Activated CD8-positive, alpha-beta memory T cell treated with anti-CD3 and anti-CD28 coated beads for 24 hours (primary cell): ENCODE measurements around the gene NUS1.
A peak's percentile ranks its signal among the peaks of the same experiment; 100 is the strongest.
"Not testable (repeated sequence)": the region's sequence is repeated elsewhere in the genome, so short reads cannot be mapped to it uniquely, and the experiment has no call there.

ENCODE experiments used
- DNase-seq: peaks from one replicate; pipeline ENCODE4 v3.0.0-alpha.2; 2020

Gene NUS1

DNA sequence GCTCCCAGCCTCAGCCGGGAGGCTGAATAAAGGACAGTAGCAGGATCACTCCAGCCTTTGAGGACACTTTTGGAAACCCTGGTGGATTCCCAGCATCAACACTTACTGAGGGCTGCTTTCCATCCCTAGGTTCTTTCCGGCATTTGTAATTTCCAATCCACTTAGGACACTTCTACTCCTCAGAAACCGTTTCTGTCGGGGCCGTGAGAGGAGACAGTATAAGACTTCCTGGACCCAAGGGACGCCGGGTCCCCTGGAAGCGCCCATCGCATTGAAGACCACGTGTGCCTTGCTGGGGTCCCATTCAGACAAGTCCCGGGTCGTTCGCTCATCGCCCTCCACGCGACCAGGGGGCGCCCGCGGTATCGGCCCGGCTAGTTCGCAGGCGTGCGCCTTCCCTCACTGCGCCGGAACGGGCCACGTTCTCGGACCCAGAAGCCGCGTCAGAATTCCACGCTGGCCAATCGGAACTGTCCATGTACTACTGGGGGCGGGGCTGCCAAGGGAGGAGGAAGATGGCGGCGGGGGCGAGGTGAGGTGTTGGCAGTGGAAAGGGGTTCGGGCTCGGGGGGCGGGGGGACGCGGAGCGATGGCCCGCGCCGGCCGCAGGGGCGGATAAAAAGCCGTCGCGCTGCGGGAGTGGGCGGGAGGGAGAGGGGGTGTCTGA is at the start of gene NUS1:
TSS of gene NUS1 (plus strand) at position 479 of the 667 bp plus-strand sequence. CDS start 202 bp downstream, outside the sequence.
- DNase-seq, result peak; percentile 99

DNA sequence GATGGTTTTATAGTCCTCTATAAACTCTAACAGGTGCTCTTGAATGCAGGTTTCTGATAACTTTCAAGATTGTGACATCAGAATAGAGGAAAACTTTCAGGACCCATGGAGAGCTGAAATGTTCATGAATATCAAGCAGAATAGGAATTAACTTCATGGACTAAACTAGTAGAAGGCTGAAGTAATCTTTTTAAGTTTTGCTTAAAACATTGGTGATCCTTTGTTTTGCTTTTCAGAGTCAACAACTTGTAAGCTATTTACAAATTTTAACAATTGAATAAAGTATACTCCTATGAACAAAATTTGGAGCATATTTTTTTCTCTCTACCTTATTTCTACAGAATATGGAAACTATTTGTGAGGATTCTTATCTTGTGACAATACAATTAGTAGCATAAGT is 47.7 kb upstream of the NUS1 start:
- no peak for DNase-seq

DNA sequence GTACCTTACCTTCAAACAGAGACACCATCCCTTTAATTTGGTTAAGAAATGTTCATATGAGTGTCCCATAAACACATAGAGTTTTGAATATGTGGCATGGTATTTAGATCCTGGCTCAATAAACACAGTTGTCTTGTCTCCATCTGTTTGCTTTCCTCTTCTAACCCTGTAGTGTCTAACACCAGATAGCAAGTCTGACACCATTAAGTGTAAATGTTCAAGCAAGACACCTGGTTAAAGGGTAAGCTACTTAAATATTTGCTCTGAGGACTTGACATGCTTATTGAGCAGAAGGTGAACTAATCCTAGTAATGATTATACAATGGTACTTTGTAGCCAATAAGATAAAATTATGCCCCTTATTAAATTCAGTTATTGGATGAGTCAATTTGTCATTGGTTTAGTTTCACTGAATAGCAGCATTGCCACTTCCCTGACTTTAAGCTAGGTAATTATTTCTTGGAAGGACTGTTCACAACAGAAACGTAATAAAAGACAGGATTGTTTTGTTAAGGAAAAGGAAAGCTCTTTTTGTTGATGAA is 46.1 kb upstream of the NUS1 start:
- no peak for DNase-seq

DNA sequence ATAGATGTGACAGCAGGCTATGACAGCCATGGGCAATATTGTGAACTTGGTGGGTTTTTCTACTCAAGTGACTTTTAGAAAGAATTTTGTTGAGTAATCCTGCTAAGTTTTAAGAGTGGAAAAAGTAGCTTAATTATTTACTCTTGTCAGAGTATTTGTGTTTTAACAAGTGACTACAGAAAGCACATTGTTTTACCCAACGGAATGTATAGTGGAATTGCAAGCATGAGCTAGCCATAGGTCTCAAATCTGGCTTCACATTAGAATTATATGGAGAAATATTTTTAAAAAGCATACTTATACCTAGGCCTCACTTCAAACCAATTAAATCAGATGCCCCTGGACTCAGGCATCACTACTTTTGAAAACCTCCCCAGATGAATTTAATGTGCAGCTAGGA is 37.5 kb upstream of the NUS1 start:
- DNase-seq, result no peak

DNA sequence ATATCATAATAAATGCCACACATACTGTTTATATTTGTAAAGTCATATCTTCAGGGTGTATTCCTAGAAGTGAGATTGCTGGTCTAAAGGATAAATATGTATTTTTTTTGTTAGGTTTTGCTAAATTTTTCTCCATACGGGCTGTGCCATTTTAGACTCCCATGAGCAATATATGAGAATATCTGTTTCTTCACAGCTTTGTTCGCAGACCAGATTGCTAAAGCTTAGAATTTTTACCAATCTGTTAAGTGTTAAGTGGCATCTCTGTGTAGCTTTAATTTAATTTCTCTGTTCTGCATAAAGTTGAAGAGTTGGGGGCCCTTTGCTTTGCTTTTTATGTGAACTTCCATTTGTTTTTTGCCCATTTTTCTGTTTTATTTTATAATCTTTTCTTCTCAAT is 32.3 kb upstream of the NUS1 start:
- DNase-seq, result no peak

DNA sequence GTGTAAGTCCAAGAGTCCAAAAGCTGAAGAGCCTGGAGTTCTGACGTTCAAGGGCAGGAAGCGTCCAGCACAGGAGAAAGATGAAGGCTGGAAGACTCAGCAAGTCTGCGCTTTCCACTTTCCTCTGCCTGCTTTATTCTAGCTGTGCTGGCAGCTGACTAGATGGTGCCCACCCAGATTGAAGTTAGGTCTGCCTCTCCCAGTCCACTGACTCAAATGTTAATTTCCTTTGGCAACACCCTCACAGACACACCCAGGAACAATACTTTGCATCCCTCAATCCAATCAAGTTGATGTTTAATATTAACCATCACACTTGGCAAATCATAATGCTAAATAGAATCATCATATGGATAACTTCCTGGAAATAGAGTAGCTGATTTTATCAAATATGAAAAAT is 23.3 kb upstream of the NUS1 start:
- DNase-seq, result not testable (repeated sequence)

DNA sequence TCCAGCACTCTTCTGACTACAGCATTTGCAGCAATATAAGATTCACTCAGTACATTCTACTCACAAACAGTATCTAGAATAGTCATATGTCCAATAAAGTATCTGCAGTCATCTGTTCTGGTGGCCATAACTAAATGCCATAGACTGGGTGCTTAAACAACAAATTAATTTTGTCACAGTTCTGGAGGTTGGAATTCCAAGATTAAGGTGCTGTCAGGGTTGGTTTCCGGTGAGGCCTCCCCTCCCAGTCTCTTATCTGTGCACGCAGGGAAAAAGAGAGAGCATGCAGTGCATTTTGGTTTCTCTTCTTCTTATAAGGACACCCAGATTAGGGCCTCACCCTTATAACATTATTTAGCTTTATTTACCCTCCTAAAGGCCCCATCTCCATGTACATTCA is 21.3 kb upstream of the NUS1 start:
- no peak for DNase-seq

DNA sequence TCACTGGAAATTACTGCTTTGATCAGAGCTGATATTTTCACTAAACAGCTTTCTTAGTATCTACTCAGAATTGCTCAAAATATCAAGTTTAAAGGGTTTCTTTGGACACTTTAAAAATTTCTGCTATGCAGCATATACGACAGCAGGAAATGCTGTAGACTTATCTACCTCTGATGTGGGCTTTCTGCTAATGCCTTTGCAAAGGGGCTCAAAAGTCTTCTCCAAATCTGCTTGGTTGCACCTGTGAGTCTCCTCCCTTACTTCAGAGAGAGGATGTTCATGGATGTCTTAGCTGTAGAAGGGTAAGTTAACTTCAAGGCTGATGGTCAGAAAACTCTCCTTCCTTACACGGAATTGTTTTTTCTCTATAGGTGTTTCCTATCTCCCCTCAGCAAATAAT is 19.9 kb upstream of the NUS1 start:
- DNase-seq, result no peak

DNA sequence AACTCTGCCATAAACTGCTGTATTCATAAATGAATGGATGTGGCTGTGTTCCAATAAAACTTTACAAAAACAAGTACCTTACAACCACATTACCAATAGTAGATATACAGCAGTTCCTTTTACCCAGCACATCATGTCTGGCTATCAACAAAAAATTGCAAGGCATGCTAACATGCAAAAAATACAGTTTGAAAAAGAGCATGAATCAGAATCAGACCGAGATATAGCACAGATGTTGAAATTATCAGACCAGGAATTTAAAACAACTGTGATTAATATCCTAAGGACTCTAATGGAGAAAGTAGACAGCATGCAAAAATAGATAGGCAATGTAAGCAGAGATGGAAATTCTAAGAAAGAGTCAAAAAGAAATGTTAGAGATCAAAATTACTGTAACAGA is 8.4 kb upstream of the NUS1 start:
- DNase-seq, result no peak

DNA sequence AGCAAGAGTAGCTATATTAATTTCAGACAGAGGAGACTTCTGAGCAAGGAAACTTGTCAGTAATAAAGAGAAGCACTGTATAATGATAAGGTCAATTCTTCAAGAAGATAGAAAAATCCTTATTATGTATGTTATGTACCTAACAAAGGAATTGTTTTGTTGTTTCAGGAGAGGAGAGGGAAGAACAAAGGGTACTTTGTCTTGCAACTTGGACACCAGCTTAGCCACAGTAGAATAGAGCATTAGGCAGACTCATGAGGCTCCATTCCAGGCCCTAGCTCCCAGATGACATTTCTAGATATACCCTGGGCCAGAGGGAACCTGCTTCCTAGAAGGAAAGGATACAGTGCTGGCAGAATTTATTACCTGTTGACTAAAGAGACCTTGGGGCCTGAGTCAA is 6.5 kb upstream of the NUS1 start:
- DNase-seq, result no peak

DNA sequence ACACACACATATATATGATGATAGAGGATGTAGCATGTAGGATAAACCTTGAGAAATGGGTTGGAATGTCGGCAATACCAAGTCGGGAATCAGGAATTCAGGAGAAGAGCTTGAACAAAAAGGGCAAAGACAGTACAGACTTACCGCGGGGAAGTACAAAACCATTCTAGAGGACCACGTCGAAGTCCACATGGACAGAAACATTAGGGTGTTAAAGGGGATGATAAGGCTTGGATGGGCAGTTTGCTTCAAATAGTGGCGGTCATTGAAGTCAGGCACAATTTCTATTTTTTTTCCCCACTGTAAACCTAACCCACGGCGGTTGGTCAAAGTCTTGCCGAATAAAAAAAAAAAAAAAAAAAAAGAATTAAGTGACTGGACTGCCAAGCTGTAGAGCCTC is 766 bp upstream of the NUS1 start:
- DNase-seq, result no peak

DNA sequence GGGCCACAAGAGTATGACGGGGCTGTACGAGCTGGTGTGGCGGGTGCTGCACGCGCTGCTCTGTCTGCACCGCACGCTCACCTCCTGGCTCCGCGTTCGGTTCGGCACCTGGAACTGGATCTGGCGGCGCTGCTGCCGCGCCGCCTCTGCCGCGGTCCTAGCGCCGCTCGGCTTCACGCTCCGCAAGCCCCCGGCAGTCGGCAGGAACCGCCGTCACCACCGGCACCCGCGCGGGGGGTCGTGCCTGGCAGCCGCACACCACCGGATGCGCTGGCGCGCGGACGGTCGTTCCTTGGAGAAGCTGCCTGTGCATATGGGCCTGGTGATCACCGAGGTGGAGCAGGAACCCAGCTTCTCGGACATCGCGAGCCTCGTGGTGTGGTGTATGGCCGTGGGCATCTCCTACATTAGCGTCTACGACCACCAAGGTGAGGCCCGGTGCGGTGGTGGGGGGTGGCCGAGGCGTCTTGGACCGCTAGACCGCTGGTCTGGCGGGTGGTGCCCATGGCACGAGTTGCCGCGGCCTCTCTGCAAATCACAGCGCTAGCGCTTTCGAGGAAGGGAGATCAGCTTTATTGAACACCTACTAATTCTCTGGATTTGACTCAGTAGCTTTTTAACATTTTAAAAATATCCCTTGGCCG is 511 bp downstream of the NUS1 start:
- peak; percentile 69 for DNase-seq

DNA sequence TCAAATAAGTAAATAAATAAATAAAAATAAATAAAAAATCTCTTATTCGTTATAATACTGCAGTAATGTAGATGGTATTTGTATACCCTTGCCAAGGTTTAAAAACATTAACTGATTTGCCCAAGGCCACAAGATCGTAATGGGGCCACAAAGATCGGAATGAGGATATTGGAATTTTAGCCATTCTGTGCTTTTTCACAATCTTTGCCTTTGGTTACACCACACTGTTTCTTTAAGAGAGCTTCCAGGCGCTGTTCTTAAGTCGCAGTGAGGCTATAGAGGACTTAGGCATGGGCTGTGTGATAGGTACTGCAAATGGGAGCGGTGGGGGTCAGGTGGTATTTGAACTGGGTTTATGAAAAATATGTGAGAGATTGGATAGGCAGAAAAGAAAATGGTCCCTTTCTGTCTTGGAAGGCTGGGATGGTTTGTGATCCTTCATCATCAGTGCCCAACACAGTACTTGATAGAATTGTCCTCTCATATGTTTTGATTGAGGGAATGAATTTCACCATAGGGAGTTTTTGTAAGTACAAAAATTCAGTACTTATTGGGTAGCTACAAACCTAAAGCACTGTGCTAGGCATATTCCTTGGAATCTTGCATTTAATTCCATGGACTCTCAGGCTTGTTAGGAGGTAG is 1.4 kb downstream of the NUS1 start:
- DNase-seq, result no peak

DNA sequence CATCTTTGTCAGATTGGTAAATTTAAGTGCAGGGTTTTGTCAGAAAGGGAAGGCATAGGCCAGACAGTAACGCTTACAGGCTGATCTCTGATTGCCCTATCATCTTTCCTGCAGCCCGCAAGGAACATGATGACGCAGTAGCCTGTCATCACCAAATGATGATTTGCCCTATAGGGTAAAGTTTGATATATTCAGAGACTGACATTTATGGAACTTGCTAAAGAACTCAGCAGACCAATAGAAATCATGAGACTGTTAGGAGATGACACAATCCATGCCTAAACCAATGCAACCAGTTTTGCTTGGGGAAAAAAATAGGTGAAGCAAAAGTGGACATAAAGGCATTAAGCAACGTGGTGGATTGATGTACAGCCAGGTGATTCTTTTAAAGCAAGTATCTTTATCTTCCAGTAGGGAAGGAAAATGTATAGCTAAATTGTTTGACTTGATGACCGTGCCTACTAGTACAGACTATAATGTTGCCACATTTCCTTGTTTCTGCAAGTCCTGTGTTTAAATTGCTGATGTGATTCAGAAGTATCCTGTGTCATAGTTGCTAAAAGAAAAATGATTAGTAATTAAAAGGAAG is 2.4 kb downstream of the NUS1 start:
- no peak for DNase-seq

DNA sequence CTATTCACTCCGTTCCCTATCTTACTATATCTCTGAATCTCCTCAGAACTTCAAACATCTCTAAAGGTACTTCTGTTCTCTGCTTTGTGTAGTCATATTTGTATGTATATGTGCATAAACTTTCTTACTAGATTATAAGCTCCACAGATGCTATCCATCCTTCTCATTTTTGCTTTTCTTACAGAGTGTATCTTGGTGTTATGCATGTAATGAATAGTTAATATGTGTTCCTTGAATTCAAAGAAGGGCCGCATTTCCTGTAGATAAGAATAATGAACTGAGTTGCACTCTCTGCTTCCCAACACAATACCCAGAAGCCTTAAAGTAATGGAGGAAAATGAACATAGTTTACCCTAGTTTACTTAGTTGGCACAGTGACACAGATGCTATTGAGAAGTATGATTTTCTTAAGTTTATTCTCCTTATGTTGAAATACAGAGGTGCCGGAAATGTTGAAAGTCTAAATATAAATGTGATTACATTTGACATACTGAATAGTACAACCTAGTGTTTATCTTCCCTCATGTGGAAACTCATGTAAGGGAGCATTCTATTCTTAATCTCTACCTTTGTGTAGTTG is 6.0 kb downstream of the NUS1 start:
- no peak for DNase-seq

DNA sequence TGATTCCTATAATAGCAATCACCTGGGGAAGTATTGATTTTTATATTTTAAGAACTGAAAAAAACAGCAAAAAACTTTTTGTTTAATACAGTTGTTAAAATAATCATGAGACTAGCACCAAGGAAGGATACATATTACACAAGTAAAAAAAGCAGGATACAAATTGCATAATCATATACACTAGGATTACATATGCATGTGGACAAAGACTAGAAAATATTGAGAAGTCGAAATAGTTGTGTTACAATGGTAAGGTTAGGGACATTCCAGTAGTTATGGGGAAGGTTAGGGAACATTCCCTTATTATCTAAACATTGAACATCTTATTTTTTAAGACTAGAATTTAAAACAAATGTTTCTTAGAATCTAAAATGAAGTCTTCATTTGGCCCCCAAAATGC is 9.5 kb downstream of the NUS1 start:
- no peak for DNase-seq

DNA sequence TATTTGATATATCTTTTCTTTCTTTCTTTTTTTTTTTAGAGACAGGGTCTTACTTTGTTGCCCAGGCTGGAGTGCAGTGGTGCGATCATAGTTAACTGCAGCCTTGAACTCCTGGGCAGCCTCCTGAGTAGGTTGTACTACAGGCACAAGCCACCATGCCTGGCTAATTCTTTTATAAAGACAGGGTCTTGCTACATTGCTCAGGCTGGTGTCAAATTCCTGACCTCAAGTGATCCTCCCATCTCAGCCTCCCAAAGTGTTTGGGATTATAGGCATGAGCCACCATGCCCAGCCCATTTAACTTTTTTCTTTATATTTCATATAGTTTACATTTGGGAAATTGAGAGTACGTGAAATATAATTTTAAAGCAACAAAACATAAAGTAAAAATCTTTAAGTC is 10.1 kb downstream of the NUS1 start:
- DNase-seq, result no peak

DNA sequence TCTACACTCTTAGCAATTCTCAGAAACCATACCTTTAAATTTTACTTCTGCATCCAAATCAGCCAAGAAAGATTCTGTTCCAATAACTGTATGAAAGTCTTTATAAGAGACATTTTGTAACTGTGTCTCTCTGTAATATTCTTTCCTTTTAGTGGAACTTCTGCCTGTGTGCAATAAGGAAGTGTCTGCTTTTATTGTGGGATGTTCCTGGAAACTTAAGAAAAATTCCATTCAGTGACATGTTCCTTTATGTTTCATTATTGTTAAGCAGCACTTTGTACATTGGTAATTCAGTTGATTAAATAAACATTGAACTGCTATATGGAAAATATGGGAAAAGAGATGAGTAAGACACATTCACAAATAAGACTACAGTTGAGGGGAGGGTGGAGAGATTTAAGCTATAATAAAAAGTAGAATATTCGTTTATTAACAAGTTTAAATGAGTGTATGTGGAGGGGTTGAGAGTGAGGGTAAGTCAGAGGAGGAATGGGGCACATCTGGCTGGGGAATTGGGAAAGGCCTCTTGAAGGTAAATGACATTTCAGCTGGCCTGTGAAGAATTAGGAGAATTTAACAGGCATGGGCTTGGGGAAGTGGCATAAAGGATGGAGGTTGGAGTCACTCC is 11.9 kb downstream of the NUS1 start:
- no peak for DNase-seq

DNA sequence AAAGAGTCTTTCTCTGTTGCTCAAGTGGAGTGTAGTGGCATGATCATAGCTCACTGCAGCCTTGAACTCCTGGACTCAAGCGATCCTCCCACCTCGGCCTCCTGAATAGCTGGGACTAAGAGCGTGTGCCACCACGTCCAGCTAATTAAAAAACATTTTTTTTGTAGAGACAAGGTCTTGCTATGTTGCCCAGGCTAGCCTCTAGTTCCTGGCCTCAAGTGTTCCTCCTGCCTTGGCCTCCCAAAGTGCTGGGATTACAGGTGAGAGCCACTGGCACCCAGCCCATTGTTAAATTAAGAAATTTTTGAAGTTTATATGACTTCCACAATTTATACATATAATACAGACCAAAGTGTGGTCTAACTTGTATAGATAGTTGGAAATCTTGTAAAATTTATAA is 14.3 kb downstream of the NUS1 start:
- not testable (repeated sequence) for DNase-seq

DNA sequence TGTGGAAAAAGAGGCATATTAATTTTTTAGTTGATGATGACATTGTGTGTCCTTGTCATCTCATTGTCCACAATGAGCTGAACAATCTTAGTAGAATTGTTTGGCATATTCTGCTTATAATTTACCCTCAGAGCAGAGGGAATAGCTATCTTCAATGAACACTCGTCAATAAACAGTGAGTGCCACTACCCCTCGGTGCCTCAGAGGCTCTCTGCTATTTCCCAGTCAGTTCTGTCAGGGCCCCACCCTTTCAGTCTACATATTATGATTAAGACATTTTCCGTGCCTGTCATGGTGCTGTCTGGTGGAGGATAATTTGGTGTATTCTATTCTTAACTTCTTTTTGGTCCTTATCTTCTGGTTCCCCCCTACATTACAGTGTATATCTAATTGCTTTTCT is 31.2 kb downstream of the NUS1 start:
- no peak for DNase-seq

DNA sequence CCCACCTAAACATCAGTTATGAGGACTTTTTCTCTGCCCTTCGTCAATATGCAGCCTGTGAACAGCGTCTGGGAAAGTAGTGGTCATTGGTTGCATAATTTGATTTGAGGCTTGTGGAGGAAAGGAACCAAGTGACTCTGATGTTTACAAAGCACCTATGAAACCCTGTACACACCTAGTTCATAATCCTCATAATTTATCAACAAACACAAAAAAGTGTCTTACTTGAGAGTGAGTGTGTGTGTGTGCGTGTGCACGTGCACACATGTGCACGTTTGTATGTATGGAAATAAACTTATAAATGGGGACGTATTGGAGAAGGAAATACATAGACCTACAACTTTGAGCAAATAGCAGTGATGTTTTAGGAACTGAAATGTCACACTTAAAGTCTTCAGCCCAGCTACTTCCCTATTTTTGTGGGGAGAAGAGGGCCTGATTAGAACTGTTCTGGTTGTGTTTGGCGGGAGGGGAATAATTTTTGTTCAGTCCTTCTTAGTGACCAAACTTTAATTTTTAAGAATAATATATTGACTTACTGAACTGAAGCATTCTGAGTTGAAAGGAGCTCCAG is 31.8 kb downstream of the NUS1 start:
- not testable (repeated sequence) for DNase-seq

DNA sequence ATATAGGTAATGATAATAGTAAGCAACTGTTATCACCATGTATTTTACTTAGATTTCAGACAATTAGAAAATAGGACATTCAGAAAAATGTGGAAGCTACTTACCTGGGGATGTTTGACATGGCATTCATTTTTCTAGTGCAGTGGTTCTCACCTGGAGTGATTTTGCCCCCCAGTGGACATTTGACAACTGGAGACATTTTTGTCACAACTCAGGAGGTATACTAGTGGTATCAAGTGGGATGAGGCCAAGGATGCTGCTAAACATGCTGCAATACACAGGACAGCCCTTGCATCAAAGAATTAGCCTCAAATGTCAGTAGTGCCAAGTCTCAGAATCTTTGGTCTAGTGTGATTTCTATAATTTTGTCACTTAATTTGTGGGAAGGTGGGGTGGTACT is 36.1 kb downstream of the NUS1 start:
- no peak for DNase-seq

DNA sequence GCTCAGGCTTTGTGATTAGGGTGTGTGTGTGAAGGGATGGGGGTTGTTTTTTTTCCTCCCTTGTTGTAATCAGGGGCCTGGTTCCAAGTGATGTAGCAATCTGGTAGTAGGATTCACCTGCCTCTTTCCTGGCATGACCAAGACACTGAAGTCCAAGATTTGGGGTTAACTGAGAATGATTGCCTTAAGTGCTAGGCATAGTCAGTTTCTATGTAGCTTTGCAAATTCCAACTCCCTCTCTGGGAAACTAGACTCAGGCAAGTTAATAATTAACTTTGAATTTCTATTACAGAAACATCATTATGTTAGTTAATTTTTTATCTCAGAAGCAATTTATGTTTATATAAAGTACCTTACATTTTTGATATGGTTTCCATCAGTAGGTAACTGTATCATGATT is 43.6 kb downstream of the NUS1 start:
- DNase-seq, result no peak
